GM23248 (cell line): ENCODE measurements around the gene TNFRSF1B. TPM values are rescaled to one million over a fixed set of nuclear protein-coding genes. Genes with fewer than 3 reads are reported as not detected.

Experiments used
- DNase-seq: peaks from one replicate; pipeline ENCODE4 v3.0.0-alpha.2; 2015
- H2AFZ ChIP-seq: fragments of 200-600 bp; sonication (generic); 2 replicates; pipeline ENCODE4 v1.6.1; 2016; ENCODE audit warnings: antibody characterized with exemption
- H3F3A ChIP-seq: fragments of 200-600 bp; sonication (generic); 2 replicates; pipeline ENCODE4 v1.6.1; 2016; ENCODE audit warnings: mild to moderate bottlenecking, antibody characterized with exemption, mixed run types; ENCODE audit not compliant: insufficient read depth
- H3K27ac ChIP-seq: fragments of 200-600 bp; sonication (generic); 2 replicates; pipeline ENCODE4 v1.5.1; 2016; ENCODE audit warnings: mild to moderate bottlenecking
- H3K27me3 ChIP-seq: fragments of 200-600 bp; sonication (generic); replicated peaks from 2 replicates; pipeline ENCODE4 v1.6.1; 2016; ENCODE audit warnings: mild to moderate bottlenecking; ENCODE audit not compliant: insufficient read depth
- H3K36me3 ChIP-seq: fragments of 200-600 bp; sonication (generic); 2 replicates; pipeline ENCODE4 v1.6.1; 2016; ENCODE audit warnings: low read depth, mild to moderate bottlenecking
- H3K4me1 ChIP-seq: fragments of 200-600 bp; sonication (generic); 2 replicates; pipeline ENCODE4 v1.6.1; 2016; ENCODE audit warnings: mild to moderate bottlenecking; ENCODE audit not compliant: insufficient read depth
- H3K4me2 ChIP-seq: fragments of 200-600 bp; sonication (generic); one replicate; pipeline ENCODE4 v1.6.1; 2016; ENCODE audit warnings: mild to moderate bottlenecking; ENCODE audit not compliant: unreplicated experiment
- H3K4me3 ChIP-seq: fragments of 200-600 bp; sonication (generic); 2 replicates; pipeline ENCODE4 v1.5.1; 2016; ENCODE audit warnings: mild to moderate bottlenecking
- H3K79me2 ChIP-seq: fragments of 200-600 bp; sonication (generic); 2 replicates; pipeline ENCODE4 v1.6.1; 2016; ENCODE audit warnings: mild to moderate bottlenecking; ENCODE audit not compliant: insufficient read depth
- H3K9ac ChIP-seq: fragments of 200-600 bp; sonication (generic); 2 replicates; pipeline ENCODE4 v1.6.1; 2016; ENCODE audit warnings: mild to moderate bottlenecking
- H3K9me2 ChIP-seq: fragments of 200-600 bp; sonication (generic); 2 replicates; pipeline ENCODE4 v1.6.1; 2016; ENCODE audit warnings: mixed run types, mild to moderate bottlenecking, moderate library complexity; ENCODE audit not compliant: insufficient read depth
- H3K9me3 ChIP-seq: fragments of 200-600 bp; sonication (generic); one replicate; pipeline ENCODE4 v1.6.1; 2017; ENCODE audit warnings: low read depth
- H4K20me1 ChIP-seq: fragments of 200-600 bp; sonication (generic); 2 replicates; pipeline ENCODE4 v1.6.0; 2016; ENCODE audit not compliant: insufficient read depth
- EZH2 ChIP-seq: fragments of 200-600 bp; sonication (generic); IDR thresholded peaks from 2 replicates; pipeline ENCODE4 v1.6.1; 2018; ENCODE audit warnings: antibody characterized with exemption, mild to moderate bottlenecking; ENCODE audit not compliant: insufficient read depth, poor library complexity, severe bottlenecking
- EZH2phosphoT487 ChIP-seq: fragments of 200-600 bp; sonication (generic); IDR thresholded peaks from 2 replicates; pipeline ENCODE4 v1.6.1; 2018; ENCODE audit warnings: antibody characterized with exemption, moderate library complexity, mild to moderate bottlenecking, low read depth; ENCODE audit not compliant: insufficient read depth
- WGBS, 2 experiments: methylation state at CpG; one replicate each; pipeline ENCODE4 v1.1.6; 2015 to 2017; ENCODE audit warnings: low lambda C conversion rate in 2 of 2, low coverage in 1 of 2; ENCODE audit errors: missing lambda C conversion rate in 2 of 2; 5-methylcytosine and 5-hydroxymethylcytosine counted together
- in situ Hi-C: fragments of 300-500 bp; cut with MboI; formaldehyde crosslinking; loops from 2 replicates; pipeline ENCODE4 v1.15.0; 2020
- polyA plus RNA-seq: library from polyadenylated mRNA; unstranded; fragments of >200 nt; fragmentation: Nextera tagmentation; extraction: Ambion mirVana; gene quantifications from 2 replicates; pipeline ENCODE4 v1.2.1, GENCODE V29; 2016
- total RNA-seq: library from RNA; depleted of rRNA; stranded (reverse); fragments of >200 nt; shearing (Covaris generic); gene quantifications from 2 replicates; pipeline ENCODE4 v1.2.3, GENCODE V29; 2014

The TNFRSF1B gene
- total and polyA plus RNA-seq, 2 experiments from 2014 or later, result 1.1 to 2.9 TPM

- no peak for TF ChIP-seq EZH2phosphoT487
- no peak for TF ChIP-seq EZH2
- H3K9me3 ChIP-seq, result no peaks in the 10 kb centered on the region
- H2AFZ ChIP-seq, result no peak overlapping the region
- no peaks in the 10 kb centered on the region for H3K4me1 ChIP-seq
- H3K27ac ChIP-seq, result no peak overlapping the region
- H3K4me3 ChIP-seq, result no peak overlapping the region
- H3F3A ChIP-seq, result no peaks in the 10 kb centered on the region
- H3K4me2 ChIP-seq, result no peak overlapping the region
- no peaks in the 10 kb centered on the region for H3K27me3 ChIP-seq
- no peak for DNase-seq
- no peaks in the 10 kb centered on the region for H3K9me2 ChIP-seq
- no peaks in the 10 kb centered on the region for H3K79me2 ChIP-seq
- no peaks in the 10 kb centered on the region for H4K20me1 ChIP-seq
- H3K36me3 ChIP-seq, result no peaks in the 10 kb centered on the region
- in situ Hi-C loops, result no loop called here
- 85 to 90% methylated on average over 17 of the region's 17 CpGs for WGBS, 2 experiments
- H3K9ac ChIP-seq, result no peak overlapping the region
Measured at GRCh38 chr1:12168451-12169160, 1.8 kb downstream of the TNFRSF1B start.

GRCh38 chr1:12169442-12170135, 2.8 kb downstream of the TNFRSF1B start:
- Histone ChIP-seq H3K79me2 (no peaks in the 10 kb centered on the region), H3K36me3 (no peaks in the 10 kb centered on the region), H3K9ac (no peak overlapping the region), H3K9me2 (no peaks in the 10 kb centered on the region), H4K20me1 (no peaks in the 10 kb centered on the region), H3F3A (no peaks in the 10 kb centered on the region), H3K4me3 (no peak overlapping the region), H3K9me3 (no peaks in the 10 kb centered on the region), H3K27ac (no peak overlapping the region), H3K27me3 (no peaks in the 10 kb centered on the region), H2AFZ (no peak overlapping the region), H3K4me1 (no peaks in the 10 kb centered on the region), H3K4me2 (no peak overlapping the region)
- in situ Hi-C loops, result no loop called here
- WGBS, 2 experiments, result 90 to 95% methylated on average over 8 of the region's 8 CpGs
- TF ChIP-seq EZH2 (no peak), EZH2phosphoT487 (no peak)
- no peak for DNase-seq

- Histone ChIP-seq H3F3A (no peaks in the 10 kb centered on the region), H3K27me3 (no peaks in the 10 kb centered on the region), H3K9me2 (no peaks in the 10 kb centered on the region), H3K4me1 (no peaks in the 10 kb centered on the region), H3K79me2 (no peaks in the 10 kb centered on the region), H3K27ac (no peak overlapping the region), H3K9me3 (no peaks in the 10 kb centered on the region), H3K36me3 (no peaks in the 10 kb centered on the region), H4K20me1 (no peaks in the 10 kb centered on the region), H3K4me3 (no peak overlapping the region), H3K4me2 (no peak overlapping the region), H3K9ac (no peak overlapping the region), H2AFZ (no peak overlapping the region)
- no peak for DNase-seq
- in situ Hi-C loops, result no loop called here
- TF ChIP-seq EZH2phosphoT487, result no peak
- TF ChIP-seq EZH2, result no peak
- WGBS, 2 experiments, result 89% methylated on average over 9 of the region's 9 CpGs
Measured at GRCh38 chr1:12170263-12170671, 3.5 kb downstream of the TNFRSF1B start.

- Histone ChIP-seq H3K36me3 (no peaks in the 10 kb centered on the region), H3K4me3 (no peak overlapping the region), H2AFZ (no peak overlapping the region), H3K27ac (no peak overlapping the region), H3K9me2 (no peaks in the 10 kb centered on the region), H3K9me3 (no peaks in the 10 kb centered on the region), H3K9ac (no peak overlapping the region), H3K4me1 (no peaks in the 10 kb centered on the region), H3K27me3 (no peaks in the 10 kb centered on the region), H3K79me2 (no peaks in the 10 kb centered on the region), H3K4me2 (no peak overlapping the region), H3F3A (no peaks in the 10 kb centered on the region), H4K20me1 (no peaks in the 10 kb centered on the region)
- TF ChIP-seq EZH2phosphoT487 (no peak), EZH2 (no peak)
- 90 to 95% methylated on average over 12 of the region's 12 CpGs for WGBS, 2 experiments
- in situ Hi-C loops, result no loop called here
- DNase-seq, result no peak
Measured at GRCh38 chr1:12171206-12172041, 4.6 kb downstream of the TNFRSF1B start.
